ENCODE results near the gene SLC24A4.

The SLC24A4 gene

GRCh38 chr14:92323916-92324818 lies 1.2 kb downstream of the SLC24A4 start:
- no peak for TF ChIP-seq CTCF (conservative IDR thresholded peaks at IDR 0.05; ENCODE audit: control insufficient read depth, insufficient read depth, low read depth, low read length)
- DNase-seq (ENCODE audit: low read depth): no peak
- H3K4me3 ChIP-seq (ENCODE audit: control insufficient read depth, low read depth, low read length): no peak overlapping the region

- H3K4me3 ChIP-seq (ENCODE audit: control insufficient read depth, low read depth, low read length): no peak overlapping the region
- no peak for DNase-seq (ENCODE audit: low read depth)
- no peak for TF ChIP-seq CTCF (conservative IDR thresholded peaks at IDR 0.05; ENCODE audit: control insufficient read depth, insufficient read depth, low read depth, low read length)
Measured at GRCh38 chr14:92325835-92326234, 2.9 kb downstream of the SLC24A4 start.

GRCh38 chr14:92328664-92329255 lies 5.8 kb downstream of the SLC24A4 start:
- no peak for DNase-seq (ENCODE audit: low read depth)
- peak; percentile 26 for TF ChIP-seq CTCF (conservative IDR thresholded peaks at IDR 0.05; ENCODE audit: control insufficient read depth, insufficient read depth, low read depth, low read length)
- H3K4me3 ChIP-seq (ENCODE audit: control insufficient read depth, low read depth, low read length): no peak overlapping the region

GRCh38 chr14:92334050-92334449 lies 11.1 kb downstream of the SLC24A4 start:
- H3K4me3 ChIP-seq (ENCODE audit: control insufficient read depth, low read depth, low read length): no peak overlapping the region
- DNase-seq (ENCODE audit: low read depth): no peak
- TF ChIP-seq CTCF (conservative IDR thresholded peaks at IDR 0.05; ENCODE audit: control insufficient read depth, insufficient read depth, low read depth, low read length): no peak

GRCh38 chr14:92336363-92336762 lies 13.4 kb downstream of the SLC24A4 start:
- DNase-seq (ENCODE audit: low read depth): no peak
- H3K4me3 ChIP-seq (ENCODE audit: control insufficient read depth, low read depth, low read length): no peak overlapping the region
- TF ChIP-seq CTCF (conservative IDR thresholded peaks at IDR 0.05; ENCODE audit: control insufficient read depth, insufficient read depth, low read depth, low read length): no peak

GRCh38 chr14:92339426-92339825 lies 16.5 kb downstream of the SLC24A4 start:
- no peak for TF ChIP-seq CTCF (conservative IDR thresholded peaks at IDR 0.05; ENCODE audit: control insufficient read depth, insufficient read depth, low read depth, low read length)
- no peak for DNase-seq (ENCODE audit: low read depth)
- no peak overlapping the region for H3K4me3 ChIP-seq (ENCODE audit: control insufficient read depth, low read depth, low read length)

Measured in fibroblast of mammary gland (primary cell).